ENCODE data around the gene STOX2.

Gene STOX2

GRCh38 chr4:183871581-183871980 is 33.5 kb upstream of the STOX2 start:
- Histone ChIP-seq H3K27me3 (no peaks in the 10 kb centered on the region), H3K4me3 (ENCODE audit: low read depth in 1 of 2, low read length in 1 of 2) (no peak overlapping the region), H3K4me1 (ENCODE audit: control insufficient read depth in 1 of 2, insufficient read depth in 1 of 2, low read depth in 1 of 2, low read length in 1 of 2) (peaks cover 0 to 17% of the 10 kb centered on the region in 2 experiments), H3K36me3 (no peaks in the 10 kb centered on the region), H3K9me3 (no peaks in the 10 kb centered on the region), H3K27ac (no peak overlapping the region)
- TF ChIP-seq, protein P1, sequence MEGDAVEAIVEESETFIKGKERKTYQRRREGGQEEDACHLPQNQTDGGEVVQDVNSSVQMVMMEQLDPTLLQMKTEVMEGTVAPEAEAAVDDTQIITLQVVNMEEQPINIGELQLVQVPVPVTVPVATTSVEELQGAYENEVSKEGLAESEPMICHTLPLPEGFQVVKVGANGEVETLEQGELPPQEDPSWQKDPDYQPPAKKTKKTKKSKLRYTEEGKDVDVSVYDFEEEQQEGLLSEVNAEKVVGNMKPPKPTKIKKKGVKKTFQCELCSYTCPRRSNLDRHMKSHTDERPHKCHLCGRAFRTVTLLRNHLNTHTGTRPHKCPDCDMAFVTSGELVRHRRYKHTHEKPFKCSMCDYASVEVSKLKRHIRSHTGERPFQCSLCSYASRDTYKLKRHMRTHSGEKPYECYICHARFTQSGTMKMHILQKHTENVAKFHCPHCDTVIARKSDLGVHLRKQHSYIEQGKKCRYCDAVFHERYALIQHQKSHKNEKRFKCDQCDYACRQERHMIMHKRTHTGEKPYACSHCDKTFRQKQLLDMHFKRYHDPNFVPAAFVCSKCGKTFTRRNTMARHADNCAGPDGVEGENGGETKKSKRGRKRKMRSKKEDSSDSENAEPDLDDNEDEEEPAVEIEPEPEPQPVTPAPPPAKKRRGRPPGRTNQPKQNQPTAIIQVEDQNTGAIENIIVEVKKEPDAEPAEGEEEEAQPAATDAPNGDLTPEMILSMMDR (IDR thresholded peaks at IDR 0.05) = no peak

DNA sequence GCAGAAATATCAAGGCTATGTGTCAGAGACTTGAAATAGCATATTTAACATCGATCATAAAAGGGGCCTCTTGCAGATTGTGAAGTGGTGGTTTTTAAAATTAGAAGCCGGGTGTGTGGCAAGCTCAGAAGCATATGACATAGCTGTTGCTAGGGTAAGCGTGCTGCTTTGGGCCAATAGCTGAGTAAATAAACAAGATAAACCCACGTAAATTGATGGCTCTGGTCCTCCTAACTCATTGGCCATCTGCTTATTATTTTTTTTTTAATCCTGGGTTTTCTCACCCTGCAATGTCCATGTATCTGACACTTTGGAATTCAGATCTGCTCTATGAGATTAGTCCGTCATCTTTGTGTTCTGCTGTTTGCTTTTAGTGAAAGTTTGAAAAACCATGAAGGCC is 32.6 kb upstream of the STOX2 start:
- H3K36me3 ChIP-seq = no peaks in the 10 kb centered on the region
- H3K4me1 ChIP-seq (ENCODE audit: control insufficient read depth in 1 of 2, insufficient read depth in 1 of 2, low read depth in 1 of 2, low read length in 1 of 2) = peaks cover 0 to 18% of the 10 kb centered on the region in 2 experiments
- TF ChIP-seq, protein P1 (IDR thresholded peaks at IDR 0.05) = no peak
- H3K27me3 ChIP-seq = no peaks in the 10 kb centered on the region
- H3K9me3 ChIP-seq = no peaks in the 10 kb centered on the region
- no peak overlapping the region for H3K4me3 ChIP-seq (ENCODE audit: low read depth in 1 of 2, low read length in 1 of 2)
- H3K27ac ChIP-seq = no peak overlapping the region

DNA sequence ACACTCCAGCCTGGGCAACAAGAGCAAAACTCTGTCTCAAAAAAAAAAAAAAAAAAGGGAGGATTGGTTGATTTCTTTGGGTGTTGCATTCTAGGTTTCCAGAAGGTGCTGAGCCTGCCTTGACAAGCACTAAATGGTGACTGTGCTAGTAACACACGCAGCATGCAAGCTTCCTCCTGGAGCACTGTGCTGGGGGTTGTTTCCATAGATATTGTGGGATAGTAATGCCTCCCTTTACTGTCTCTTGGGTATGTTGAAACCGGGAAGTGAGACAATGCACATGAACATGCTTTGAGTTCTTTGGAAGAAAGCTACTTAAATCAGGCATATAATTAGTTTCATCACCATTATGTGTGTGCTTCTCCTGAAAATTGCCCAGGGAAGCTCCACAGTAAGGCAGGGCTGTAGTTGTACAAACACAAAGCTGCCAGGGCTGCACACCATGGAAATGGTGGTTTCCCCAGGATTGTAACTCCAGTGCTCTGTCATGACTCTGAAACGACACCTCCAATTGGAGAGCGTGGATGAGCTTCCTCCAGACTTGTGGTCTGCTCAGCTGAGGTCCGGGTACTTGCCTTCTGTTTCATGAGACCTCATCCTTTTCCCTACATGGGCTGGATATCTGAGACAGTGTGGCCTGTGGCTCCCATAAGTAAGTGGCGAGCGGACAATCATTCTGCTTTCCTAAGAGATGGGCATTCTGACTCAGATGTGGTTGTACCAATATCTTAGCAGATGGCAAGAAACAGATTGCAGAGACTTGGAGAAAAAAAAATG is 31.5 kb upstream of the STOX2 start:
- Histone ChIP-seq H3K4me1 (ENCODE audit: control insufficient read depth in 1 of 2, insufficient read depth in 1 of 2, low read depth in 1 of 2, low read length in 1 of 2) (peaks cover 0 to 18% of the 10 kb centered on the region in 2 experiments), H3K27ac (no peak overlapping the region), H3K27me3 (no peaks in the 10 kb centered on the region), H3K36me3 (no peaks in the 10 kb centered on the region), H3K4me3 (ENCODE audit: low read depth in 1 of 2, low read length in 1 of 2) (no peak overlapping the region), H3K9me3 (no peaks in the 10 kb centered on the region)
- TF ChIP-seq, protein P1 (IDR thresholded peaks at IDR 0.05) = no peak

- Histone ChIP-seq H3K36me3 (no peaks in the 10 kb centered on the region), H3K27ac (peak overlapping the region; percentile 30), H3K27me3 (no peaks in the 10 kb centered on the region), H3K4me3 (ENCODE audit: low read depth in 1 of 2, low read length in 1 of 2) (no peak overlapping the region), H3K4me1 (ENCODE audit: control insufficient read depth in 1 of 2, insufficient read depth in 1 of 2, low read depth in 1 of 2, low read length in 1 of 2) (peaks cover 0 to 18% of the 10 kb centered on the region in 2 experiments), H3K9me3 (no peaks in the 10 kb centered on the region)
- TF ChIP-seq, protein P1 (IDR thresholded peaks at IDR 0.05) = no peak
These were observed 29.8 kb upstream of the STOX2 start for GRCh38 chr4:183875251-183875825.

DNA sequence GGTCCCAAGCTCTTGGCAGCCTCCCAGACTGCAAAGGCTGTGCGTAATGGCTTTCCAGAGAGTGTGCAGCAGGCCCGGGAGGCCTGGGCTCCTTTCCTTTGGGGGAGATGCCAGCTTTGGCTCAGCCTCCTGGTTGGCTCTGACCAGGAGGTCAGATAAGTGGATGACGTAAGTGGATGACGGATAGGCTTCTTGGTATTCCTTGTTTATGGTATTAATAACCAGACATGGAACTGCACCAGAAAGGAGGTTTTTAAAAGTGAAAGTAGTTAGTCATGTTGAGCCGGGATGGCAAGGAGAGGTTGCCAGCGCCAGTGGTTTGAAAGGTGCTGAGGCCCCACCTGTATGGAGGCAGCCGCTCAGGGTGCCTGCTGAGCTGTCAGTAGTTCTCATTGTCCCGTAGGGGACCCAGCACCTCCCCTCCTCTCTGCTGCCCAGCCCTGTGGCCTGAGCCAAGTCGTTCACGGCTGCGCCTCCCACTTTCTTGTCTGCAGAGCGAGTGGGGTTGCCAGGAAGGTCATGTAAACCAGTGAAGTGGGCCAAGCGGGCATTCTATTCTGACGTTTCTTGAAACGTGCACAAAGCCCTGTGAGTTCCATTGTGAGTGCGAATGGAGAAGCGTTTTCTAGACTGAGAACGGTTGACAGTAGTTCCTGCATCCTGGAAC is 28.7 kb upstream of the STOX2 start:
- no peaks in the 10 kb centered on the region for H3K9me3 ChIP-seq
- H3K27me3 ChIP-seq = no peaks in the 10 kb centered on the region
- no peaks in the 10 kb centered on the region for H3K36me3 ChIP-seq
- no peak overlapping the region for H3K27ac ChIP-seq
- H3K4me3 ChIP-seq (ENCODE audit: low read depth in 1 of 2, low read length in 1 of 2) = peak overlapping the region in 1 of 2 experiments; percentile 8
- TF ChIP-seq, protein P1 (IDR thresholded peaks at IDR 0.05) = no peak
- peaks cover 0 to 18% of the 10 kb centered on the region in 2 experiments for H3K4me1 ChIP-seq (ENCODE audit: control insufficient read depth in 1 of 2, insufficient read depth in 1 of 2, low read depth in 1 of 2, low read length in 1 of 2)
